ENCODE measurements around the gene RGS17. TPM values are rescaled to one million over a fixed set of nuclear protein-coding genes. Genes with fewer than 3 reads are reported as not detected.
"Not testable (repeated sequence)": the region's sequence is repeated elsewhere in the genome, so short reads cannot be mapped to it uniquely, and the experiment has no call there.

Gene RGS17
- total RNA-seq, 3 donors from 2014 or later = 0.29 to 1.8 (median 0.66) TPM

- Histone ChIP-seq H3K4me3 (no peak overlapping the region), H3K4me1 (peaks cover 5 to 13% of the 10 kb centered on the region in 2 donors), H3K27me3 (no peaks in the 10 kb centered on the region), H3K9me3 (no peaks in the 10 kb centered on the region), H3K27ac (no peak overlapping the region), H3K36me3 (no peaks in the 10 kb centered on the region)
- no peak for DNase-seq (ENCODE audit: low spot score in 2 of 2)
- intact Hi-C loops (cut with DNase I; ENCODE audit: low total_unique reads) = no loop called here
- no peak for TF ChIP-seq CTCF (IDR thresholded peaks at IDR 0.05)
Measured at GRCh38 chr6:152986978-152987377, 144.1 kb downstream of the RGS17 start.

- H3K9me3 ChIP-seq; H3K27ac ChIP-seq; H3K36me3 ChIP-seq; H3K27me3 ChIP-seq; DNase-seq (ENCODE audit: low spot score in 2 of 2); H3K4me3 ChIP-seq; intact Hi-C loops (cut with DNase I; ENCODE audit: low total_unique reads): not testable (repeated sequence)
- peaks cover 5 to 13% of the 10 kb centered on the region in 2 donors for H3K4me1 ChIP-seq
Measured at GRCh38 chr6:152985300-152985699, 145.8 kb downstream of the RGS17 start.

GRCh38 chr6:152984513-152984872 lies 146.6 kb downstream of the RGS17 start:
- Histone ChIP-seq H3K4me1 (peaks cover 5 to 13% of the 10 kb centered on the region in 2 donors), H3K27me3 (no peaks in the 10 kb centered on the region), H3K36me3 (no peaks in the 10 kb centered on the region), H3K4me3 (peak overlapping the region; percentile 59 to 86 (median 65)), H3K27ac (peak overlapping the region; percentile 85 to 95), H3K9me3 (no peaks in the 10 kb centered on the region)
- intact Hi-C loops (cut with DNase I; ENCODE audit: low total_unique reads) = no loop called here
- TF ChIP-seq POLR2AphosphoS5 (IDR thresholded peaks at IDR 0.05) (no peak), CTCF (IDR thresholded peaks at IDR 0.05) (no peak), POLR2A (IDR thresholded peaks at IDR 0.05) (no peak)
- no peak for DNase-seq (ENCODE audit: low spot score in 2 of 2)

- intact Hi-C loops (cut with DNase I; ENCODE audit: low total_unique reads) = no loop called here
Measured at GRCh38 chr6:152983637-152984512, 147.2 kb downstream of the RGS17 start.

GRCh38 chr6:152982904-152983636 lies 148.0 kb downstream of the RGS17 start, which contains the start of gene FBXO5:
Gene FBXO5, minus strand, starts transcription at chr6:152983041. Its CDS starts 82 bp downstream, at chr6:152982959.
- H3K36me3 ChIP-seq = no peaks in the 10 kb centered on the region
- H3K4me3 ChIP-seq = peak within 1 kb of the TSS; percentile 59 to 86 (median 65)
- DNase-seq (ENCODE audit: low spot score in 2 of 2) = peak; percentile 96 to 98
- peaks cover 5 to 13% of the 10 kb centered on the region in 2 donors for H3K4me1 ChIP-seq
- intact Hi-C loops (cut with DNase I; ENCODE audit: low total_unique reads) = no loop called here
- H3K9me3 ChIP-seq = no peaks in the 10 kb centered on the region
- no peaks in the 10 kb centered on the region for H3K27me3 ChIP-seq
- peak within 1 kb of the TSS; percentile 85 to 95 for H3K27ac ChIP-seq
- TF ChIP-seq CTCF (IDR thresholded peaks at IDR 0.05) (peak in 1 of 3 donors; percentile 6), POLR2A (IDR thresholded peaks at IDR 0.05) (no peak), POLR2AphosphoS5 (IDR thresholded peaks at IDR 0.05) (peak; percentile 43 to 67 (median 48))

More at GRCh38 chr6:152983637-152984512, 147.2 kb downstream of the RGS17 start:
- H3K4me1 ChIP-seq = peaks cover 5 to 13% of the 10 kb centered on the region in 2 donors
- H3K4me3 ChIP-seq = peak overlapping the region; percentile 59 to 86 (median 65)
- H3K9me3 ChIP-seq = no peaks in the 10 kb centered on the region
- H3K27ac ChIP-seq = peak overlapping the region; percentile 85 to 95
- H3K36me3 ChIP-seq = no peaks in the 10 kb centered on the region
- TF ChIP-seq POLR2A (IDR thresholded peaks at IDR 0.05) (no peak), CTCF (IDR thresholded peaks at IDR 0.05) (no peak), POLR2AphosphoS5 (IDR thresholded peaks at IDR 0.05) (no peak)
- DNase-seq (ENCODE audit: low spot score in 2 of 2) = peak; percentile 72 to 90
- no peaks in the 10 kb centered on the region for H3K27me3 ChIP-seq

Measured in breast epithelium (tissue), 4 donors.